Mammary epithelial cell (primary cell): ENCODE measurements around the gene PRODH.

Experiments
- CTCF ChIP-seq, 2 donors: IDR thresholded peaks in 1 of 2; conservative IDR thresholded peaks in 1 of 2; 2 replicates each; pipeline ENCODE4 v1.5.1; 2011 to 2012; ENCODE audit warnings: inconsistent platforms in 2 of 2, low read length in 2 of 2, mild to moderate bottlenecking in 2 of 2, control low read depth in 1 of 2, low read depth in 1 of 2; ENCODE audit not compliant: insufficient read depth in 1 of 2; ENCODE audit errors: extremely low read depth in 1 of 2
- EZH2 ChIP-seq: IDR thresholded peaks from 2 replicates; pipeline ENCODE4 v1.6.1; 2012; ENCODE audit warnings: low read length, inconsistent platforms, borderline replicate concordance

DNA sequence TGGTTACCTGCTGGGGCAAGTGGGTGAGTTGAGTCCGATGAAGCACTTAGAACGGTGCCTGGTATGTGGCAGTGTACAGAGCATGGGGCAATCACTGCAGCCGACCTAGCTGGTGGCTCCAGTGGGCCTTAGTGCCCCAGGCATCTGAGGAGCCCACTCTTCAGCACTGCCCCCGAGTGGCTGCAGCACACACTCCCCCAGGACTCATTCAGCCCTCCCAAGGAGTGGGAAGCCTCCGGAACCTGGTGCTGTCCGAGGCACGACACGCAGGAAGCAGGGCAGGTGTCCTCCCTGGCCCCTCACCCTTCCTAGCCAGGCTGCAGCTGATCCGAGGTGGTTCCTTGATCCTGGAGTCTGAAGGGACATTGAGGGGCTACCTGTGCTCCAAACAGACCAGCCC is 42.4 kb upstream of the PRODH start:
- TF ChIP-seq CTCF (conservative IDR thresholded peaks at IDR 0.05 in 1 of 2, IDR thresholded peaks at IDR 0.05 in 1 of 2; ENCODE audit: extremely low read depth in 1 of 2, insufficient read depth in 1 of 2, low read depth in 1 of 2, low read length in 2 of 2) = no peak
- TF ChIP-seq EZH2 = no peak
